Measurements from ENCODE around the gene GPX3.

GPX3 gene

GRCh38 chr5:151030379-151030778 is 10.0 kb downstream of the GPX3 start:
- H3K4me3 ChIP-seq (ENCODE audit: low read depth, low read length) = no peak overlapping the region
- no peak for TF ChIP-seq CTCF (IDR thresholded peaks at IDR 0.05; ENCODE audit: control insufficient read depth, extremely low read depth, insufficient read depth)
- no peak for DNase-seq (ENCODE audit: low read depth)

- DNase-seq (ENCODE audit: low read depth) = no peak
- no peak overlapping the region for H3K4me3 ChIP-seq (ENCODE audit: low read depth, low read length)
- no peak for TF ChIP-seq CTCF (IDR thresholded peaks at IDR 0.05; ENCODE audit: control insufficient read depth, extremely low read depth, insufficient read depth)
These were observed 11.2 kb downstream of the GPX3 start for GRCh38 chr5:151031554-151031953.

GRCh38 chr5:151033217-151033934 is 13.0 kb downstream of the GPX3 start:
- no peak for DNase-seq (ENCODE audit: low read depth)
- H3K4me3 ChIP-seq (ENCODE audit: low read depth, low read length) = no peak overlapping the region
- no peak for TF ChIP-seq CTCF (IDR thresholded peaks at IDR 0.05; ENCODE audit: control insufficient read depth, extremely low read depth, insufficient read depth)

- H3K4me3 ChIP-seq (ENCODE audit: low read depth, low read length) = no peak overlapping the region
- no peak for DNase-seq (ENCODE audit: low read depth)
- TF ChIP-seq CTCF (IDR thresholded peaks at IDR 0.05; ENCODE audit: control insufficient read depth, extremely low read depth, insufficient read depth) = no peak
These were observed 14.3 kb downstream of the GPX3 start for GRCh38 chr5:151034422-151035379.

GRCh38 chr5:151036556-151036955 is 16.2 kb downstream of the GPX3 start:
- no peak overlapping the region for H3K4me3 ChIP-seq (ENCODE audit: low read depth, low read length)
- no peak for TF ChIP-seq CTCF (IDR thresholded peaks at IDR 0.05; ENCODE audit: control insufficient read depth, extremely low read depth, insufficient read depth)
- no peak for DNase-seq (ENCODE audit: low read depth)

GRCh38 chr5:151037561-151038411 is 17.4 kb downstream of the GPX3 start:
- DNase-seq (ENCODE audit: low read depth) = no peak
- TF ChIP-seq CTCF (IDR thresholded peaks at IDR 0.05; ENCODE audit: control insufficient read depth, extremely low read depth, insufficient read depth) = no peak
- no peak overlapping the region for H3K4me3 ChIP-seq (ENCODE audit: low read depth, low read length)

Measured in LNCaP clone FGC (cell line).